K562 (cell line): ENCODE measurements around the gene DRICH1. TPM values are rescaled to one million over a fixed set of nuclear protein-coding genes. Genes with fewer than 3 reads are reported as not detected.

Source experiments
- ATAC-seq: fragments of 200-7000 bp; cut with Tn5 transposase; 3 replicates; pipeline ENCODE4 v1.9.1; 2020; ENCODE audit warnings: moderate library complexity
- BruUV-seq: library from RNA; stranded (reverse); fragments of 400-500 nt; replicated peaks from 2 replicates; lab custom pipeline; 2021; lab: Mats Ljungman, UMichigan
- CTCF ChIA-PET: fragments of 300-600 bp; formaldehyde crosslinking; extraction: SDS; loops from one replicate; lab custom pipeline; 2021; ENCODE audit warnings: low intra/inter-chr PET ratio; lab: Yijun Ruan, JAX
- POLR2A ChIA-PET: fragments of 300-600, 350-650 bp; sonication (Branson Sonifier 250); formaldehyde crosslinking; extraction: SDS; loops from one replicate; lab custom pipeline; 2021; ENCODE audit warnings: antibody characterized with exemption, inconsistent platforms; lab: Yijun Ruan, JAX
- DNase-seq, 4 experiments: peaks; one replicate each; pipeline versions ENCODE4 v3.0.0 to v3.0.0-alpha.2; 2011 to 2018; ENCODE audit warnings: low spot score in 3 of 4, mixed read lengths in 3 of 4; ENCODE audit errors: extremely low read depth in 1 of 4
- FAIRE-seq: peaks from 2 replicates; lab custom pipeline; 2011; peaks lifted over from hg19 to GRCh38; lab: Jason Lieb, UNC
- H2AFZ ChIP-seq: 2 replicates; pipeline ENCODE4 v1.6.0; 2011; ENCODE audit warnings: low read depth, low read length, control low read depth, inconsistent platforms
- H3K27ac ChIP-seq: fragments of 200-600 bp; 3 replicates; pipeline ENCODE4 v1.8.0; 2011; ENCODE audit warnings: low read depth, mild to moderate bottlenecking, control low read depth, inconsistent platforms, low read length, moderate library complexity, mixed read lengths; ENCODE audit errors: extremely low read depth
- H3K27me3 ChIP-seq, 2 experiments: fragments of 300-600 bp in 1 of 2; 2 replicates in 1 of 2; 3 replicates in 1 of 2; pipeline versions ENCODE4 v1.6.0 to v1.8.0; 2011; ENCODE audit warnings: inconsistent platforms in 2 of 2, low read length in 2 of 2, mild to moderate bottlenecking in 1 of 2, mixed read lengths in 1 of 2, moderate library complexity in 1 of 2; ENCODE audit not compliant: control insufficient read depth in 2 of 2, insufficient read depth in 2 of 2
- H3K36me3 ChIP-seq: fragments of 300-600 bp; 3 replicates; pipeline ENCODE4 v1.8.0; 2011; ENCODE audit warnings: mild to moderate bottlenecking, low read length, inconsistent platforms; ENCODE audit not compliant: control insufficient read depth, insufficient read depth
- H3K4me1 ChIP-seq, 2 experiments: fragments of 200-600 bp in 1 of 2; replicated peaks in 1 of 2; 2 replicates in 1 of 2; 3 replicates in 1 of 2; pipeline versions ENCODE4 v1.5.1 to v1.8.0; 2011; ENCODE audit warnings: inconsistent platforms in 2 of 2, low read length in 2 of 2, mild to moderate bottlenecking in 1 of 2, mixed read lengths in 1 of 2, moderate library complexity in 1 of 2; ENCODE audit not compliant: control insufficient read depth in 2 of 2, insufficient read depth in 2 of 2
- H3K4me2 ChIP-seq: 2 replicates; pipeline ENCODE4 v1.6.1; 2011; ENCODE audit warnings: low read length, control low read depth, inconsistent platforms, mixed read lengths; ENCODE audit not compliant: insufficient read depth
- H3K4me3 ChIP-seq: fragments of 200-600 bp; sonication (generic), shearing (Covaris generic); 2 replicates; pipeline ENCODE4 v1.5.1; 2016; ENCODE audit warnings: control low read depth, inconsistent platforms
- H3K79me2 ChIP-seq: fragments of 200-600 bp; 3 replicates; pipeline ENCODE4 v1.8.0; 2011; ENCODE audit warnings: low read length, inconsistent platforms; ENCODE audit not compliant: control insufficient read depth, insufficient read depth
- H3K9ac ChIP-seq, 2 experiments: 2 replicates each; pipeline versions ENCODE4 v1.6.0 to v1.6.1; 2011; ENCODE audit warnings: low read depth in 2 of 2, low read length in 2 of 2, control low read depth in 1 of 2, inconsistent platforms in 1 of 2, mild to moderate bottlenecking in 1 of 2, mixed read lengths in 1 of 2; ENCODE audit not compliant: insufficient read depth in 1 of 2
- H3K9me1 ChIP-seq: one replicate; pipeline ENCODE4 v1.6.0; 2011; ENCODE audit warnings: inconsistent platforms, mild to moderate bottlenecking, low read length, moderate library complexity; ENCODE audit not compliant: control insufficient read depth, insufficient read depth
- H3K9me3 ChIP-seq: replicated peaks from 2 replicates; pipeline ENCODE4 v1.5.1; 2011; ENCODE audit warnings: low read depth, low read length, inconsistent platforms; ENCODE audit not compliant: control insufficient read depth, insufficient read depth
- H4K20me1 ChIP-seq: replicated peaks from 2 replicates; pipeline ENCODE4 v1.6.1; 2011; ENCODE audit warnings: low read length, inconsistent platforms, mixed read lengths; ENCODE audit not compliant: control insufficient read depth, insufficient read depth
- ARHGAP35 ChIP-seq: fragments of 450-650 bp; IDR thresholded peaks from 2 replicates; pipeline ENCODE4 v1.6.1; 2018; ENCODE audit not compliant: partially characterized antibody
- MEIS2 ChIP-seq: fragments of 450-650 bp; IDR thresholded peaks from 2 replicates; pipeline ENCODE4 v1.6.1; 2014; ENCODE audit warnings: mild to moderate bottlenecking; ENCODE audit not compliant: partially characterized antibody
- WGBS: fragments of 100-300 bp; shearing (Covaris generic); methylation state at CpG from one replicate; pipeline ENCODE4 v1.1.6; 2016; ENCODE audit warnings: low coverage, mixed read lengths; ENCODE audit not compliant: insufficient coverage; ENCODE audit errors: missing lambda C conversion rate; 5-methylcytosine and 5-hydroxymethylcytosine counted together
- in situ Hi-C: fragments of 300-500 bp; cut with MboI; formaldehyde crosslinking; loops from 4 replicates; pipeline ENCODE4 v1.15.0; 2018; ENCODE audit warnings: inconsistent platforms, mixed read lengths
- intact Hi-C: fragments of 100-400 bp; cut with micrococcal nuclease; formaldehyde crosslinking; loops from 2 replicates; pipeline ENCODE4 v1.14.2; 2022
- polyA plus RNA-seq, 8 experiments: library from polyadenylated mRNA; depleted of rRNA in 4 of 8; stranded (reverse) in 5 of 8; unstranded in 3 of 8; fragments of >200 nt; fragmentation: Nextera tagmentation in 2 of 8; fragmentation: Illumina TruSeq in 1 of 8; extraction: Ambion mirVana in 2 of 8; extraction: Trizol in 1 of 8; gene quantifications; 2 replicates each; pipeline versions ENCODE4 v1.2.1 to v1.2.3, GENCODE V29; 2011 to 2014; ENCODE audit warnings: inconsistent platforms in 1 of 8, missing spikeins in 1 of 8
- total RNA-seq, 7 experiments: library from RNA; depleted of rRNA in 6 of 7; stranded (reverse); fragments of >200 nt in 6 of 7; fragmentation: Illumina TruSeq in 2 of 7; extraction: Trizol in 2 of 7; gene quantifications; 2 replicates each; pipeline versions ENCODE4 v1.2.1 to v1.2.3, GENCODE V29; 2011 to 2021; ENCODE audit warnings: low replicate concordance in 1 of 7
- TF ChIP-seq, protein P1 (sequence below): sonication (generic); formaldehyde crosslinking; IDR thresholded peaks from 2 replicates; pipeline ENCODE4 v1.8.1; 2023; ENCODE audit warnings: mild to moderate bottlenecking, missing genetic modification reagents

Gene DRICH1
- total and polyA plus RNA-seq, 9 of the 15 experiments (the other 6 are each of a cell fraction or from before 2014, with no cell fraction given): 0.07 to 0.36 (median 0.14) TPM; not detected in 2

DNA sequence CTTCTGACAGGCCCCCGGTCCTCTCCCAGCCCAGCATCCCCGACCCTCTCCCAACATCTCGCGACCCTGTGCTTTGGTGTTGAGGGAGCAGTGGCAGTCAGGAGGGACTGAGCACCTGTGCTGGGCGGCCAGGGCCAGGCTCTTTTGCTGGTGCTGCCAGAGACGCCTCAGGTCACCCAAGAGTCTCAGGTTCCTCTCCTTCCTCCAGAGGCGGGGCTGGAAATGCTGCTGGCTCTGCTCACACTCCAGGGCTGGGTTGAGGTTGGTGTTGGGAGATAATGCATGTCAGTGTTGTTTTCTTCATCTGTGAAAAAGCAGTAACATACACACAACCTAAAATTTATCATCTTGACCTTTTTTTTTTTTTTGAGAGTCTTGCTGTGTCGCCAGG is 50.9 kb downstream of the DRICH1 start (continued):
- TF ChIP-seq, protein P1, sequence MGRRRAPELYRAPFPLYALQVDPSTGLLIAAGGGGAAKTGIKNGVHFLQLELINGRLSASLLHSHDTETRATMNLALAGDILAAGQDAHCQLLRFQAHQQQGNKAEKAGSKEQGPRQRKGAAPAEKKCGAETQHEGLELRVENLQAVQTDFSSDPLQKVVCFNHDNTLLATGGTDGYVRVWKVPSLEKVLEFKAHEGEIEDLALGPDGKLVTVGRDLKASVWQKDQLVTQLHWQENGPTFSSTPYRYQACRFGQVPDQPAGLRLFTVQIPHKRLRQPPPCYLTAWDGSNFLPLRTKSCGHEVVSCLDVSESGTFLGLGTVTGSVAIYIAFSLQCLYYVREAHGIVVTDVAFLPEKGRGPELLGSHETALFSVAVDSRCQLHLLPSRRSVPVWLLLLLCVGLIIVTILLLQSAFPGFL: no peak

DNA sequence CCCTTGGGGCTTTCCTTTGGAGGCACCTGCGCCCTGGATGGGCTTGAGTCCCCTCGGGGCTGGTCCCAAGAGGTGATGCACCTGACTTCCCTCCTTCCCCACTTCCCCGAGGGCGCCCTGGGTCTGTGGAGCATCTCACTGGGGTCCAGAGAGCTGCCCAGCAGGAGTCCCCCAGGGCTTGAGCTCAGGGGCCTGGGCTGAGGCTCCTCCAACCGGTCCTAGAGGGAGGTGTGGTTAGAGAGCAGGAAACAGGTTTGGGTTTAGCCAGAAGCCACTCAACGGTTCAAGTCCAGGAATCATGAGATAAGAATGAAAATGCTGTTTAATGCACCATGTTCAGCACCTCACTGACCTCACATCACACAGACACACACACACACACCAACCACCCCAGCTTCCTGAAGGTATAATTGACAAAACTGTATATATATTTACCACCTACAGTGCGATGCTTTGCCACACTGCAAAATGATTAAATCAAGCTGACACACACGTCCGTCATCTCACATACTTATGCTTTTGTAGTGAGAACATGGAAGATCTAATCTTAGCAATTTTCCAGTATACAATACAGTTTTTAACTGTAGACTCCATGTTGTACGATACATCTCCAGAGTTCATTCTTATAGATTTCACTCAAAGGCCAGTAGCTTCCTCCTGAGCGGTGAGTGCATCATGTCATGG is 51.4 kb downstream of the DRICH1 start:
- Histone ChIP-seq H3K9me1 (no peaks in the 10 kb centered on the region), H3K4me1 (peaks cover 0 to 12% of the 10 kb centered on the region in 2 experiments; a peak in 2 of 5 replicates), H3K36me3 (no peaks in the 10 kb centered on the region), H3K4me2 (no peak overlapping the region), H3K9ac (peak overlapping the region in 1 of 2 experiments; percentile 35; a peak in 1 of 4 replicates), H3K79me2 (no peaks in the 10 kb centered on the region), H3K4me3 (no peak overlapping the region), H3K9me3 (no peaks in the 10 kb centered on the region), H4K20me1 (no peaks in the 10 kb centered on the region), H3K27me3 (peaks cover 0 to 4% of the 10 kb centered on the region in 2 experiments; a peak in 2 of 5 replicates), H3K27ac (no peak overlapping the region), H2AFZ (no peak overlapping the region)
- ATAC-seq (peak; percentile 35; the same call in 1 of the 3 replicates), DNase-seq (peak in 1 of 4 experiments; percentile 16), FAIRE-seq (no peak)
- ChIA-PET POLR2A (no interaction called here), CTCF (interaction anchor here (0.6 kb wide), 1 partner anchor 188 kb away, joined by 3 read pairs; no protein-coding TSS in a partner anchor)
- WGBS: 11% methylated on average over 11 of the region's 11 CpGs
- TF ChIP-seq MEIS2: peak; percentile 13
- TF ChIP-seq ARHGAP35: no peak
- in situ Hi-C loops: loop anchor here (25.0 kb wide), 2 partner anchors 418 to 618 kb away; no protein-coding TSS in a partner anchor
- BruUV-seq: no TSS peak
- intact Hi-C loops: no loop called here
